Embryonic facial prominence (tissue), 1 donor: ENCODE data around the gene UGT1A7.

ENCODE experiments used
- DNase-seq: peaks from one replicate; pipeline ENCODE4 v3.0.0-alpha.2; 2016; ENCODE audit errors: extremely low spot score

The UGT1A7 gene

GRCh38 chr2:233817995-233818638 is 136.4 kb downstream of the UGT1A7 start:
- no peak for DNase-seq

- DNase-seq: no peak
These were observed 137.2 kb downstream of the UGT1A7 start for GRCh38 chr2:233818639-233819621.

- no peak for DNase-seq
These were observed 138.4 kb downstream of the UGT1A7 start for GRCh38 chr2:233819884-233820773.

GRCh38 chr2:233820774-233821105 is 139.0 kb downstream of the UGT1A7 start:
- DNase-seq: no peak

- DNase-seq: no peak
These were observed 139.5 kb downstream of the UGT1A7 start for GRCh38 chr2:233821196-233821595.

- no peak for DNase-seq
These were observed 140.0 kb downstream of the UGT1A7 start for GRCh38 chr2:233821709-233822100.

- no peak for DNase-seq
These were observed 140.5 kb downstream of the UGT1A7 start for GRCh38 chr2:233822101-233822771.
